BJ (cell line): ENCODE measurements around the gene SPOP. TPM values are rescaled to one million over a fixed set of nuclear protein-coding genes. Genes with fewer than 3 reads are reported as not detected.
"Not testable (repeated sequence)": the region's sequence is repeated elsewhere in the genome, so short reads cannot be mapped to it uniquely, and the experiment has no call there.

Experiments
- CTCF ChIA-PET: fragments of 350-600 bp; formaldehyde crosslinking; extraction: SDS; loops from one replicate; lab custom pipeline; 2021; ENCODE audit warnings: antibody characterized with exemption, inconsistent platforms; lab: Yijun Ruan, JAX
- POLR2A ChIA-PET: fragments of 300-600 bp; sonication (Branson Sonifier 250); formaldehyde crosslinking; extraction: SDS; loops from one replicate; lab custom pipeline; 2021; ENCODE audit warnings: antibody characterized with exemption; lab: Charles Lee
- DNase-seq: peaks from one replicate; pipeline ENCODE4 v3.0.0-alpha.2; 2011; ENCODE audit warnings: low read depth
- H3K27me3 ChIP-seq: 2 replicates; pipeline ENCODE4 v1.6.0; 2011; ENCODE audit warnings: low read length; ENCODE audit not compliant: control insufficient read depth, insufficient read depth
- H3K36me3 ChIP-seq: 2 replicates; pipeline ENCODE4 v1.5.1; 2011; ENCODE audit warnings: low read length; ENCODE audit not compliant: control insufficient read depth, insufficient read depth
- H3K4me3 ChIP-seq: 2 replicates; pipeline ENCODE4 v1.5.1; 2011; ENCODE audit warnings: low read depth, mild to moderate bottlenecking, control low read depth, low read length
- polyA plus RNA-seq: library from polyadenylated mRNA; depleted of rRNA; stranded (reverse); fragments of >200 nt; gene quantifications from 2 replicates; pipeline ENCODE4 v1.2.3, GENCODE V29; 2011
- TF ChIP-seq, protein P1 (sequence below): IDR thresholded peaks from 2 replicates; pipeline ENCODE4 v1.5.1; 2011; ENCODE audit warnings: low read depth, mild to moderate bottlenecking, control low read depth, inconsistent platforms, low read length, moderate library complexity; ENCODE audit not compliant: insufficient read depth

Gene SPOP
- polyA plus RNA-seq, 1 experiment, result 136 TPM

DNA sequence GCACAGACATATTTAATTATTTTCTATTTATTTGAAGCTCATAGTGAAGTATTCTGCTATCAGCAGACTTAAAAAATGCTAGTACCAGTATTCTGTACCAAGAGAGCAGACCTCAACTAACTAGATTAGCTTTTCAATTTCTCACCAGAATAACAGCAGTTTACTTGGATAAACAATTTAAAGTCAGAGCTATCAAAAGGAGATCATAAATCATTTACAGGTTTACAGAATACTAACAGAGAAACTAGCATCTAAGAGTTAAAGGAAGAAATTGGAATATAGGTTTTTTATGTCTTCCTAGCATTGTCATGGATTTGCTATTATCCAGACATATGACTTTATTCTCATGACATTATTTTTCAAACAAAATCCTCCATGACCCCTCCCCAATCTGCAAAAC is 3.4 kb downstream of the SPOP start:
- no peaks in the 10 kb centered on the region for H3K36me3 ChIP-seq
- POLR2A ChIA-PET, result interaction anchor here (1.0 kb wide), 1 partner anchor 17 kb away, joined by 3 read pairs; no protein-coding TSS in a partner anchor
- no peak overlapping the region for H3K4me3 ChIP-seq
- TF ChIP-seq, protein P1, sequence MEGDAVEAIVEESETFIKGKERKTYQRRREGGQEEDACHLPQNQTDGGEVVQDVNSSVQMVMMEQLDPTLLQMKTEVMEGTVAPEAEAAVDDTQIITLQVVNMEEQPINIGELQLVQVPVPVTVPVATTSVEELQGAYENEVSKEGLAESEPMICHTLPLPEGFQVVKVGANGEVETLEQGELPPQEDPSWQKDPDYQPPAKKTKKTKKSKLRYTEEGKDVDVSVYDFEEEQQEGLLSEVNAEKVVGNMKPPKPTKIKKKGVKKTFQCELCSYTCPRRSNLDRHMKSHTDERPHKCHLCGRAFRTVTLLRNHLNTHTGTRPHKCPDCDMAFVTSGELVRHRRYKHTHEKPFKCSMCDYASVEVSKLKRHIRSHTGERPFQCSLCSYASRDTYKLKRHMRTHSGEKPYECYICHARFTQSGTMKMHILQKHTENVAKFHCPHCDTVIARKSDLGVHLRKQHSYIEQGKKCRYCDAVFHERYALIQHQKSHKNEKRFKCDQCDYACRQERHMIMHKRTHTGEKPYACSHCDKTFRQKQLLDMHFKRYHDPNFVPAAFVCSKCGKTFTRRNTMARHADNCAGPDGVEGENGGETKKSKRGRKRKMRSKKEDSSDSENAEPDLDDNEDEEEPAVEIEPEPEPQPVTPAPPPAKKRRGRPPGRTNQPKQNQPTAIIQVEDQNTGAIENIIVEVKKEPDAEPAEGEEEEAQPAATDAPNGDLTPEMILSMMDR, result no peak
- H3K27me3 ChIP-seq, result no peaks in the 10 kb centered on the region
- CTCF ChIA-PET, result interaction anchor here (0.7 to 1.6 kb wide), 3 partner anchors 103 to 118 kb away, joined by 3 to 6 read pairs (median 3); no protein-coding TSS in a partner anchor
- DNase-seq, result no peak

DNA sequence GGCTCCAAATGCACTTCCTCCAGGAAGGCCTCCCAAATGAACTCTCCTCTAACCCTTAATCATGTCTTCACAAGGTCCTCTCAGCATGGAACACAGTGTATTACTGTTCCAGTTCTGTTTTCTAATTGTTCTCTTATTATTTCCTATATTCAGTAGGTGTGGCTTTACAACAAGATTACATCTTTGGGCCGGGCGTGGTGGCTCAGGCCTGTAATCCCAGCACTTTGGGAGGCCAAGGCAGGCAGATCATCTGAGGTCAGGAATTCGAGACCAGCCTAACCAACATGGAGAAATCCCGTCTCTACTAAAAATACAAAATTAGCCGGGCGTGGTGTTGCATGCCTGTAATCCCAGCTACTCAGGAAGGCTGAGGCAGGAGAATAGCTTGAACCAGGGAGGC is 4.2 kb downstream of the SPOP start:
- CTCF ChIA-PET, result interaction anchor here (1.2 to 1.6 kb wide), 2 partner anchors 102 to 104 kb away, joined by 3 to 6 read pairs; no protein-coding TSS in a partner anchor
- H3K36me3 ChIP-seq, H3K27me3 ChIP-seq, H3K4me3 ChIP-seq, POLR2A ChIA-PET, DNase-seq: not testable (repeated sequence)

DNA sequence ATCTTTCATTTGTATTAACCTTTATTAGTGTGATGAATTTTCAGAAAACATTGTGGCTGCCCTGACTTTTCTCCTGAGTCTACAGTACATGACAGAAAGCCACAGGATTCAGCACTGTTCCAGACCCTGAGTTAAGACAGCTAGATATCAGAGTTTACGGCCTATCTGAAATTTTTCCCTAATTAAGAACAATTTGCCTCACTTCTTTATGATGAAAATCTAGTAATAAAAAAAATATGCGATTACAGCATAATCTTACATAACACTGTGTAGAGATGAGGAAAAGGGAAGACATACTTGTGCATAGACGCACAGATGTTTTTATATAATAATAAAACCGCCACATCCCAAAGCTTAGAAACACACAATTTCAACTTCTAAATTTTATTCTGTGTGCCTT is 7.3 kb downstream of the SPOP start:
- POLR2A ChIA-PET, result no interaction called here
- TF ChIP-seq, protein P1, result no peak
- Histone ChIP-seq H3K4me3 (no peak overlapping the region), H3K27me3 (no peaks in the 10 kb centered on the region), H3K36me3 (no peaks in the 10 kb centered on the region)
- CTCF ChIA-PET, result interaction anchor here (1.1 to 2.2 kb wide), 4 partner anchors 13 to 103 kb away, joined by 3 to 10 read pairs (median 3); partner anchors contain the start of gene NXPH3
- DNase-seq, result no peak

DNA sequence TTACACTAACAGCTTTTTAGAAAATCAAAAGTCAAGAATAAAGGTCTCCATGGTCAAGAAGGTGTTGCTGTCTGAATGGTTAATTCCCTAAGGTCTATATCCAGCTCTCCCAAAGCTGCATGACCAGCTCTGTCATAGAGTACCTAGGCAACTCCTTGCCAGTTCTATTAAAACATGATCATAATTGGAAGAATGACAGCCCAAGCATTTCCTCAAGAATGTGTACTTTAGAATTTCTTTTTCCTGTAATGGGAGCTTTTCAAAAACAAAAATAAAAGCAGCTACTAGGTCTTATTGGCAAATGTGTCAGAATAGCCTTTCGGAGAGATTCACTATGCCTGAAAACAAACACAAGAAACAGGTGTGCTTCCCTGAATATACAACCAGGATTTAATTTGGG is 7.9 kb downstream of the SPOP start:
- ChIA-PET CTCF (interaction anchor here (1.6 to 2.2 kb wide), 3 partner anchors 12 to 100 kb away, joined by 3 to 10 read pairs (median 6); partner anchors contain the start of gene NXPH3), POLR2A (no interaction called here)
- Histone ChIP-seq H3K4me3 (no peak overlapping the region), H3K36me3 (no peaks in the 10 kb centered on the region), H3K27me3 (no peaks in the 10 kb centered on the region)
- TF ChIP-seq, protein P1, result no peak
- no peak for DNase-seq

DNA sequence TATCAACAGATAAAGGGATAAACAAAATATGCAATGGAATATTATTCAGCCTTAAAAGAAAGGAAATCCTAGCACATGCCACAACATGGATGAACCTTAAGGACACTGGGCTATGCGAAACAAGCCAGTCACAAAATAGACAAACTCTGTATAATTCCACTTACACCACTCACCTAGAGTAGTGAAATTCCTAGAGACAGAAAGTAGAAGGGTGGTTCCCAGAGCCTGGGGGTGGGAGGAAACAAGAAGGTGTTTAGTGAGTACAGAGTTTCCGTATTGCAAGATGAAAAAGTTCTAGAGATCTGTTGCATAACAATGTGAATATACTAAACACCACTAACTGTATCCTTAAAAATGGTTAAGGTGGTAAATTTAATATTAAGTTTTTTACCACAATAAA is 10.0 kb downstream of the SPOP start:
- Histone ChIP-seq H3K36me3 (peaks cover 2% of the 10 kb centered on the region), H3K27me3 (no peaks in the 10 kb centered on the region), H3K4me3 (no peak overlapping the region)
- ChIA-PET POLR2A (no interaction called here), CTCF (no interaction called here)
- TF ChIP-seq, protein P1, result no peak
- no peak for DNase-seq

DNA sequence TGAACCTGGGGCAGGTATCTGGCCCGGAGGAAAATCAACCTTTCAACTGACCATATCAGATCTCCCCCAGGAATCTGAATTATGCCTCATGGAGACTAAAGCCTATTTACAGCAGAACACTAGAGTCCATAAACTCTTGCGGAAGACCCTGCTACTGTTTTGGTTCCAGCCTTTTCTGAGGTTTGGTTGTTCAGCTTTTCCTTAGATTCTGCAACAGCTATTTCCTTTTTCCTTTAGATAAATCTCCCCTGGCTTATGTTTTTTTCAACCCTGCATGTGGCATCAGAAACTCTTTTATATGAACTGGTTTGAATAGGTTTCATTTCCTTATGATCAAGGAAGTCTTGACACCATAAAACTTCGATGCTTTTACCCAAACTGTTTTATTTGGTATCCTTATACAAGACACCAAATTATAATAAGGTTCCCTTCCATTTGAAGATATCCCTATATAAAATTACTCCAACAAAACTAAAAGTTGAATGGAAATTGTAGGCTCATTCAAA is 13.1 kb downstream of the SPOP start:
- no peak for DNase-seq
- Histone ChIP-seq H3K27me3 (no peaks in the 10 kb centered on the region), H3K36me3 (peaks cover 2% of the 10 kb centered on the region), H3K4me3 (no peak overlapping the region)
- CTCF ChIA-PET, result no interaction called here
- POLR2A ChIA-PET, result interaction anchor here (0.5 kb wide), 1 partner anchor 18 kb away, joined by 10 read pairs; no protein-coding TSS in a partner anchor
- TF ChIP-seq, protein P1, result no peak
